OCI-LY7 (cell line): Measurements from ENCODE around the gene CEP89. TPM values are rescaled to one million over a fixed set of nuclear protein-coding genes. Genes with fewer than 3 reads are reported as not detected.

Experiments used
- BruUV-seq: library from RNA; stranded (reverse); fragments of 400-500 nt; replicated peaks from 2 replicates; lab custom pipeline; 2021; lab: Mats Ljungman, UMichigan
- CTCF ChIA-PET: fragments of 300-600 bp; sonication (Branson Sonifier 250); formaldehyde crosslinking; loops from one replicate; lab custom pipeline; 2022; ENCODE audit warnings: antibody characterized with exemption; ENCODE audit not compliant: unreplicated experiment; lab: Charles Lee
- POLR2A ChIA-PET: fragments of 300-600 bp; sonication (Branson Sonifier 250); formaldehyde crosslinking; loops from one replicate; lab custom pipeline; 2022; ENCODE audit warnings: antibody characterized with exemption; lab: Charles Lee
- DNase-seq: peaks from one replicate; pipeline ENCODE4 v3.0.0-alpha.2; 2015; ENCODE audit warnings: low spot score
- H2AFZ ChIP-seq: fragments of 200-600 bp; sonication (generic), shearing (Covaris generic); 2 replicates; pipeline ENCODE4 v1.6.1; 2014; ENCODE audit warnings: mild to moderate bottlenecking, antibody characterized with exemption, low read length, moderate library complexity
- H3K27ac ChIP-seq: fragments of 200-600 bp; sonication (generic); 2 replicates; pipeline ENCODE4 v1.5.1; 2014; ENCODE audit warnings: mixed run types, low read depth, mild to moderate bottlenecking, moderate library complexity, low read length, inconsistent platforms; ENCODE audit not compliant: poor library complexity, severe bottlenecking
- H3K36me3 ChIP-seq: fragments of 200-600 bp; sonication (generic); 2 replicates; pipeline ENCODE4 v1.6.1; 2014; ENCODE audit warnings: mild to moderate bottlenecking, antibody characterized with exemption, low read length, moderate library complexity, mixed read lengths; ENCODE audit not compliant: insufficient read depth
- H3K4me1 ChIP-seq: fragments of 200-600 bp; sonication (generic); 2 replicates; pipeline ENCODE4 v1.5.1; 2014; ENCODE audit warnings: mild to moderate bottlenecking, low read length; ENCODE audit not compliant: insufficient read depth, poor library complexity, severe bottlenecking
- H3K4me2 ChIP-seq: fragments of 200-600 bp; sonication (generic); 2 replicates; pipeline ENCODE4 v1.6.1; 2014; ENCODE audit warnings: mild to moderate bottlenecking, low read length
- H3K4me3 ChIP-seq: fragments of 200-600 bp; sonication (generic); 2 replicates; pipeline ENCODE4 v1.5.1; 2014; ENCODE audit warnings: mild to moderate bottlenecking, low read depth, low read length; ENCODE audit not compliant: poor library complexity, severe bottlenecking
- H3K79me2 ChIP-seq: fragments of 200-600 bp; sonication (generic); 2 replicates; pipeline ENCODE4 v1.6.1; 2016; ENCODE audit warnings: low read depth, mild to moderate bottlenecking, low read length, moderate library complexity, mixed read lengths; ENCODE audit not compliant: insufficient read depth
- H3K9me2 ChIP-seq: fragments of 200-600 bp; sonication (generic); 2 replicates; pipeline ENCODE4 v1.6.1; 2016; ENCODE audit warnings: mild to moderate bottlenecking, low read length, mixed read lengths; ENCODE audit not compliant: insufficient read depth
- H3K9me3 ChIP-seq: fragments of 200-600 bp; sonication (generic); 2 replicates; pipeline ENCODE4 v1.6.1; 2014; ENCODE audit warnings: mild to moderate bottlenecking, mixed run types, low read length, mixed read lengths
- H4K20me1 ChIP-seq: fragments of 200-600 bp; sonication (generic); 2 replicates; pipeline ENCODE4 v1.6.1; 2014; ENCODE audit warnings: mild to moderate bottlenecking, antibody characterized with exemption, low read length, moderate library complexity, mixed read lengths; ENCODE audit not compliant: insufficient read depth
- EZH2phosphoT487 ChIP-seq: fragments of 200-600 bp; sonication (generic); IDR thresholded peaks from 2 replicates; pipeline ENCODE4 v1.6.1; 2018; ENCODE audit warnings: low read depth, borderline replicate concordance, mild to moderate bottlenecking, mixed run types, antibody characterized with exemption, low read length, moderate library complexity, mixed read lengths
- intact Hi-C: fragments of 100-400 bp; cut with micrococcal nuclease; formaldehyde crosslinking; loops from one replicate; pipeline ENCODE4 v1.10.0; 2022; ENCODE audit not compliant: unreplicated experiment
- total RNA-seq, 2 experiments: library from RNA; depleted of rRNA in 1 of 2; stranded (reverse); fragments of >200 nt in 1 of 2; shearing (Covaris generic) in 1 of 2; gene quantifications; 2 replicates each; pipeline ENCODE4 v1.2.3, GENCODE V29; 2014 to 2022
- TF ChIP-seq, protein P1 (sequence below): fragments of 200-600 bp; sonication (generic); conservative IDR thresholded peaks from 2 replicates; pipeline ENCODE4 v1.5.1; 2014; ENCODE audit warnings: mild to moderate bottlenecking, antibody characterized with exemption, low read length, moderate library complexity, mixed read lengths

CEP89 gene
- total RNA-seq, 2 experiments from 2014 or later, result 15.8 to 20.6 TPM

DNA sequence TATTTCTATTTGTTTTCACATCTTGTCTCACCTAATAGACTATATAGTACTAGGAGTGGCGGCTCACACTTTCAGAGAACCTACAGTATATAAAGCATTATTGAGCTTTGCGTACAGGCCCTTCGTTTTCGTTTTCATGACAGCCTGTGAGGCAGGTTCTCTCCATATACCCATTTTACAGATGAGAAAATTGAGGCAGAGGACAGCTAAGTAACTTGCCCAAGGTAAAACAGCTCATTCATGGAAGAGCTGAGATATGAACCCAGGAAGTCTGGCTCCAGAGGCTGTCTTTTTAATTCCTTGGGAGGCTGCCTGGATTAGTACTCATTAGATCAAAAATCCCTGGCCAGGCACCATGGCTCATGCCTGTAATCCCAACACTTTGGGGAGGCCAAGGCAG, 29.2 kb upstream of the CEP89 start:
- Histone ChIP-seq H3K9me2 (no peaks in the 10 kb centered on the region), H2AFZ (no peak overlapping the region), H3K36me3 (no peaks in the 10 kb centered on the region), H3K4me2 (no peak overlapping the region), H3K4me1 (no peaks in the 10 kb centered on the region), H3K9me3 (no peaks in the 10 kb centered on the region), H3K27ac (no peak overlapping the region), H3K79me2 (no peaks in the 10 kb centered on the region), H4K20me1 (no peaks in the 10 kb centered on the region), H3K4me3 (no peak overlapping the region)
- TF ChIP-seq, protein P1, sequence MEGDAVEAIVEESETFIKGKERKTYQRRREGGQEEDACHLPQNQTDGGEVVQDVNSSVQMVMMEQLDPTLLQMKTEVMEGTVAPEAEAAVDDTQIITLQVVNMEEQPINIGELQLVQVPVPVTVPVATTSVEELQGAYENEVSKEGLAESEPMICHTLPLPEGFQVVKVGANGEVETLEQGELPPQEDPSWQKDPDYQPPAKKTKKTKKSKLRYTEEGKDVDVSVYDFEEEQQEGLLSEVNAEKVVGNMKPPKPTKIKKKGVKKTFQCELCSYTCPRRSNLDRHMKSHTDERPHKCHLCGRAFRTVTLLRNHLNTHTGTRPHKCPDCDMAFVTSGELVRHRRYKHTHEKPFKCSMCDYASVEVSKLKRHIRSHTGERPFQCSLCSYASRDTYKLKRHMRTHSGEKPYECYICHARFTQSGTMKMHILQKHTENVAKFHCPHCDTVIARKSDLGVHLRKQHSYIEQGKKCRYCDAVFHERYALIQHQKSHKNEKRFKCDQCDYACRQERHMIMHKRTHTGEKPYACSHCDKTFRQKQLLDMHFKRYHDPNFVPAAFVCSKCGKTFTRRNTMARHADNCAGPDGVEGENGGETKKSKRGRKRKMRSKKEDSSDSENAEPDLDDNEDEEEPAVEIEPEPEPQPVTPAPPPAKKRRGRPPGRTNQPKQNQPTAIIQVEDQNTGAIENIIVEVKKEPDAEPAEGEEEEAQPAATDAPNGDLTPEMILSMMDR, result no peak
- TF ChIP-seq EZH2phosphoT487, result no peak
- ChIA-PET CTCF (no interaction called here), POLR2A (no interaction called here)
- no TSS peak for BruUV-seq
- intact Hi-C loops, result no loop called here
- DNase-seq, result no peak

- Histone ChIP-seq H3K36me3 (no peaks in the 10 kb centered on the region), H3K79me2 (no peaks in the 10 kb centered on the region), H3K4me3 (no peak overlapping the region), H3K9me2 (no peaks in the 10 kb centered on the region), H3K4me2 (no peak overlapping the region), H2AFZ (no peak overlapping the region), H3K9me3 (no peaks in the 10 kb centered on the region), H3K27ac (no peak overlapping the region), H3K4me1 (no peaks in the 10 kb centered on the region), H4K20me1 (no peaks in the 10 kb centered on the region)
- ChIA-PET CTCF (no interaction called here), POLR2A (no interaction called here)
- no TSS peak for BruUV-seq
- no peak for TF ChIP-seq EZH2phosphoT487
- TF ChIP-seq, protein P1, result no peak
- no peak for DNase-seq
- intact Hi-C loops, result no loop called here
Observed at GRCh38 chr19:33000510-33000909, 28.8 kb upstream of the CEP89 start.

DNA sequence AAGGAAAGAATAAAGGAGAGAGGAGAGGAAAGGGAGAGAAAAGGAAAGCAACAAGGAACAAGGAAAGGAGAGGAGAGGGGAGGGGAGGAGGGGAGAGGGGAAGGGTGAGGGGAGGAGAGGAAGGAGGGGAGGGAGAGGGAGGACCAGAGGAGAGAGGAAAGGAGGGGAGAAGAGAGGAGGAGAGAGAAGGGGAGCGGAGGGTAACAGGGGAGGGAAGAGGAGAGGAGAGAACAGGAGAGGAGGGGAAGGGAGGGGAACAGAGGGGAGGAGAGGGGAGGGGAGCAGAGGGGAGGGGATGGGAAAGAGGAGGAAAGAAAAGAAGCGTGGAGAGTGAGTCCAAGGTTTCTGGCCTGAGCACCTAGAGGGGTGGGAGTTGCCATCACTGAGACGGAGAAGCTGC, 27.0 kb upstream of the CEP89 start:
- no peaks in the 10 kb centered on the region for H3K9me2 ChIP-seq
- intact Hi-C loops, result no loop called here
- ChIA-PET CTCF (no interaction called here), POLR2A (no interaction called here)
- no peak overlapping the region for H3K4me3 ChIP-seq
- H2AFZ ChIP-seq, result no peak overlapping the region
- TF ChIP-seq, protein P1, result no peak
- TF ChIP-seq EZH2phosphoT487, result no peak
- H3K27ac ChIP-seq, result no peak overlapping the region
- no peaks in the 10 kb centered on the region for H3K36me3 ChIP-seq
- no peaks in the 10 kb centered on the region for H4K20me1 ChIP-seq
- no TSS peak for BruUV-seq
- H3K4me2 ChIP-seq, result no peak overlapping the region
- H3K4me1 ChIP-seq, result no peaks in the 10 kb centered on the region
- no peak for DNase-seq
- no peaks in the 10 kb centered on the region for H3K9me3 ChIP-seq
- no peaks in the 10 kb centered on the region for H3K79me2 ChIP-seq
